GOT3 (cell line): ENCODE data around the gene MAP2K2.

ENCODE experiments used
- DNase-seq: peaks from one replicate; lab custom pipeline; 2025; ENCODE audit warnings: mixed read lengths; lab: John Stamatoyannopoulos, UW

MAP2K2 gene

GRCh38 chr19:4077800-4078684, 45.9 kb downstream of the MAP2K2 start:
- DNase-seq, result no peak

GRCh38 chr19:4077007-4077374, 46.9 kb downstream of the MAP2K2 start:
- no peak for DNase-seq

- no peak for DNase-seq
Observed at GRCh38 chr19:4075373-4075772, 48.5 kb downstream of the MAP2K2 start.

DNA sequence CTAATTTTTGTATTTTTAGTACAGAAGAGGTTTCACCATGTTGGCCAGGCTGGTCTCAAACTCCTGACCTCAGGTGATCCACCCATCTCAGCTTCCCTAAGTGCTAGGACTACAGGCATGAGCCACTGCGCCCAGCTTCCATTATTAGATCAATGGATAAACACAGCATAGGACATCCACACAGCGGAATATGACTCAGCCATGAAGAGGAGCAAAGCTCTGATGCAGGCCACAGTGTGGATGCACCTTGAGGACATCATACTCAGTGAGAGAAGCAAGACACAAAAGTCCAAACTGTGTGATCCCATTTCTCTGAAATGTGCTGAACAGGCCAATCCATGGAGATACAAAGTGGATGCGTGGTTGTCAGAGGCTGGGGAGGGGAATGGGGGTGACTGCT, 52.3 kb downstream of the MAP2K2 start:
- no peak for DNase-seq

GRCh38 chr19:4069331-4069959, 54.5 kb downstream of the MAP2K2 start:
- DNase-seq, result no peak

DNA sequence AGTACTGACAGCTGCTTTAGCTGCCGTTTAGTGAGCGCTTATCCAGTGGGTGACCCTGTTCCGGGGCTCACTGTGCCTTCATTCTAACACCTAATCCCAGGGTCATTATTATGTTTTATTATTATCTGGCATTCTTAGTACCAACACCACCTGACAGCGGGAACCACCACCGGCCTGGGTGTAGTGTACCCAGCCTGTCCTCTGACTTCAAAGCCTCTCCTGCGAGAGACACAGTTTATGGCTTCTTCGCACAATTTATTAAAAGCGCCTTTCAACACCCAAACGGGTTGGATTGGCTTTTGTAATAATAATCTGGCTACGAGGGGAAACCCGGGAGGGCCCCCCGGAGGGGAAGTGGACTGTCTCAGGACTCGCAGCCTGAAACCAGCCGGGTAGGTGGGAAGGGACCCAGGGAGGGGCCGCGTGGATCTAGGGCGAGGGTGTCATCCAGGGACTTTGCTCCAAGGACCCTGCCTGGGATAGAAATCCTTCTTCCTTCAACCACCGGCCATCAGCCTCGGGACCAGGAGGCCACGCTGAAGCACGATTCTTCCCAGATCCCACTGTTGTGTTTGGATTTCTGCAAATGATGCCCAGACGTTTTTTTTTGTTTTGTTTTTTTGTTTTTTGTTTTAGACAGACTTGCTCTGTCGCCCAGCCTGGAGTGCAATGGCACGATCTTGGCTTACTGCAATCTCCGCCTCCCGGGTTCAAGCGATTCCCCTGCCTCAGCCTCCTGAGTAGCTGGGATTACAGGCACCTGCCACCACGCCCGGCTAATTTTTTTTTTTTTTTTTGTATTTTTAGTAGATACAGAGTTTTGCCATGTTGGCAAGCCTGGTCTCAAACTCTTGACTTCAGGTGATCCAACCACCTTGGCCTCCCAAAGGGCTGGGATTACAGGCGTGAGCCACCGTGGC, 55.6 kb downstream of the MAP2K2 start:
- DNase-seq, result no peak

- DNase-seq, result no peak
Observed at GRCh38 chr19:4067396-4068046, 56.4 kb downstream of the MAP2K2 start.

DNA sequence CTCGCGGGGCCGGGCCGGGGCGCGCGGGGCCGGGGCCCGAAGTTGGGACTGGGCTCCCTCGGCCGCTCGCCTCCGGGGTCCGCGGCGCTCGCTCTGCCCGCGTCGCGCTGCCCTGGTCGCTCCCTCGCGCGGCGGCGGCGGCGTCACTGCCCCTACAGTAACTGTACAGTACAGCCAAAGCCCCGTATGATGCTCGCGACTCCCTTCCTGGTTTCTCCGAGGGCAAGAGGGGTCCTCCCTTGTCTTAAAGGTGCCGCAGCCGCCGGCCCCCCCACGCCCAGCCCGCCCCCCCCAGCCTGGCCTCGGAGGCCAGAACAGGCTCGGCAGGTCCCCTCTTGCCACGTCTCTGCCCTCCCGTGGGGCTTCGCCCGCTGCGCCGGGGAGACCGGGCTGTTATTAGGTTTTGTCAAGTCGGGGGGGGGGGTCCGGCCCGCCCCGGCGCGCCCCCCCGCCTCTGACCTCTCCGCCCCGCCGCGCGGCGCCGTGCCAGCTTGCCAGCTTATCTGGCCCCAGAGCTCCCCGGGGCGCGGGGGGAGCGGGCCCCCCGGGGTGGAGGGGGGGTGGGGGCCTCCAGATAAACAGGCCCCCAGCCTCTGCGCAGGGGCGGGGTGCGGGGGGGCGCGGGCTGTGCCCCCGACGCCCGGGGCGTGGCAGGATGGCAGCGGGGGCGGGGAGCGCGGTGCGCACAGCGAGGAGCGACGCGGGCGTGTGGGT, 57.1 kb downstream of the MAP2K2 start, which contains the start of gene ZBTB7A:
ZBTB7A (minus strand) TSS at position 218 of the 714 bp plus-strand sequence. CDS start 11,667 bp downstream, outside the sequence.
- DNase-seq, result no peak

DNA sequence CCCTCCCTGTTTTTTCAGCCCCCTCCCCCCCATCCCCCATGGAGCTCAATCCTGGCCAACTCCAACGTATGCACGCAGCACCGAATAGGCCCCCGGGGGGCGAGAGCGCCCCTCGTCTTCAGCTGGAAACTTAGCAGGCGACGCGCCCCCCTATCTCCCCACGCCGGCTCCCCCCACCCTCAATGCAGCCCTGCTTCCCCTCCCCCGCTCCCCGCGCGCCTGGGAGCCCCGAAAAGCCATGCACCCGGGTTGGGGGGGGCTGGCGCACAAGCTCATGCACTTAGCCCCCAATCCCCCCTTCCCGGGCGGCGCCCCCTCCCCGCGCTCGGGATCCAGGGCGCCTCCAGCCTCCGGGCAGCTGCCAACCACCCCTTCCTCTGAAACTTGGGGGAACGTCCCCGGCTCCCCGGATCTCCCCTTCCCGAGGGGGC, 57.7 kb downstream of the MAP2K2 start:
- DNase-seq, result no peak

GRCh38 chr19:4065430-4066175, 58.3 kb downstream of the MAP2K2 start:
- DNase-seq, result peak; percentile 90

GRCh38 chr19:4064496-4065260, 59.2 kb downstream of the MAP2K2 start:
- no peak for DNase-seq

- no peak for DNase-seq
Observed at GRCh38 chr19:4064149-4064495, 59.8 kb downstream of the MAP2K2 start.

- DNase-seq, result no peak
Observed at GRCh38 chr19:4063369-4064148, 60.4 kb downstream of the MAP2K2 start.

GRCh38 chr19:4062419-4063368, 61.2 kb downstream of the MAP2K2 start:
- no peak for DNase-seq

DNA sequence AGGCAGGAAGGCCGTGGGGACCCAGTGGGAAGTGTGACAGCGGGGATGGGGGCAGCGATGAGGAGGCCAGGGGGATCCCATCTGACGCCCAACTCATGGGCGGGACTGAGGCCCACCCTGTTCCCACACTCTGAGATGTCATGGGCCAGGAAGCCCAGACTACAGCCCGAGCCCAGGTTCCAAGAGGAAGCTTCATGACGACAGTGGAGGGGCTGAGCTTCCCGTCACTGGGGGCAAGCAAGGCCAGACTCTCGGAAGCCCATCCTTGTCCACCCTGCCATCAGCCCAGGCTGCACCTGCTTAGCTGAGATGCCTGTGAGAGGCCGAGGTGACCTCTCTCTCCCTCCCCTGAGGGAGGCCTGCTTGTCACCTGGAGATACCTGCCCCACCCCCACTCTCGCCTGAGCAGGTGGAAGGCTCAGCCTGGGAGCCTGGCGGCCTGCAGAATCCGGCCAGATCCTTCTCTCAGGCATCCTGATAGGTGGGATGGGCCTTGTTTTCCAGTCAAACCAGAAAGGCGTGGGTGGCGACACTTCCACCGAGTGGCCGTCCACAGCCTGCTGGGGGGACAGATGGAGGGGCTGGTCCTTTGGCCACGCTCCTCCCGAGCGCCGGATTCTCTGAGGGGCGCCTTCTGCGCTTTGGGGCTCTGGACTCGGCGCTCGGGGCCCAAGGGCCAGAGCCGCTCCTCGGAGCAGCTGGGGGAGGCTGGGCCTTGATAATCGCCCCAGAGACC, 62.1 kb downstream of the MAP2K2 start:
- DNase-seq, result no peak

GRCh38 chr19:4061178-4061682, 62.7 kb downstream of the MAP2K2 start:
- no peak for DNase-seq
